ENCODE data around the gene NEK10.
"Not testable (repeated sequence)": the region's sequence is repeated elsewhere in the genome, so short reads cannot be mapped to it uniquely, and the experiment has no call there.

The NEK10 gene

GRCh38 chr3:27368831-27369607 is at the start of gene NEK10:
Gene NEK10 (minus strand): TSS chr3:27369383. CDS start chr3:27352882, 16,501 bp downstream.
- DNase-seq, result peak in 1 of 2 experiments; percentile 66

GRCh38 chr3:27415202-27415601 is 46.0 kb upstream of the NEK10 start:
- DNase-seq, result no peak

GRCh38 chr3:27392950-27393679 is 23.9 kb upstream of the NEK10 start:
- no peak for DNase-seq

GRCh38 chr3:27392414-27392813 is 23.2 kb upstream of the NEK10 start:
- not testable (repeated sequence) for DNase-seq

- DNase-seq, result no peak
Measured at GRCh38 chr3:27391796-27392195, 22.6 kb upstream of the NEK10 start.

- no peak for DNase-seq
Measured at GRCh38 chr3:27387625-27388024, 18.4 kb upstream of the NEK10 start.

- DNase-seq, result no peak
Measured at GRCh38 chr3:27385504-27385903, 16.3 kb upstream of the NEK10 start.

GRCh38 chr3:27384191-27384590 is 15.0 kb upstream of the NEK10 start:
- no peak for DNase-seq

- DNase-seq, result no peak
Measured at GRCh38 chr3:27380433-27381357, 11.5 kb upstream of the NEK10 start.

- DNase-seq, result no peak
Measured at GRCh38 chr3:27378331-27378730, 9.1 kb upstream of the NEK10 start.

GRCh38 chr3:27376109-27376772 is 7.1 kb upstream of the NEK10 start:
- no peak for DNase-seq

- DNase-seq, result no peak
Measured at GRCh38 chr3:27366062-27366591, 3.1 kb downstream of the NEK10 start.

- DNase-seq, result no peak
Measured at GRCh38 chr3:27360113-27361078, 8.8 kb downstream of the NEK10 start.

GRCh38 chr3:27358372-27358771 is 10.8 kb downstream of the NEK10 start:
- DNase-seq, result no peak

- no peak for DNase-seq
Measured at GRCh38 chr3:27357665-27358258, 11.4 kb downstream of the NEK10 start.

GRCh38 chr3:27356976-27357375 is 12.2 kb downstream of the NEK10 start:
- DNase-seq, result no peak

- DNase-seq, result no peak
Measured at GRCh38 chr3:27354588-27355203, 14.5 kb downstream of the NEK10 start.

- DNase-seq, result no peak
Measured at GRCh38 chr3:27354161-27354560, 15.0 kb downstream of the NEK10 start.

- no peak for DNase-seq
Measured at GRCh38 chr3:27353221-27353620, 16.0 kb downstream of the NEK10 start.

- DNase-seq, result no peak
Measured at GRCh38 chr3:27352047-27352446, 17.1 kb downstream of the NEK10 start.

All from cerebellar nuclear complex (tissue), 1 donor.